Small intestine (tissue), 7 donors: ENCODE measurements around the gene ING4. TPM values are rescaled to one million over a fixed set of nuclear protein-coding genes. Genes with fewer than 3 reads are reported as not detected.

ENCODE experiments used
- DNase-seq, 2 donors: peaks; one replicate each; pipeline versions ENCODE4 v3.0.0 to v3.0.0-alpha.2; 2013
- FAIRE-seq: peaks from 2 replicates; lab custom pipeline; 2012; peaks lifted over from hg19 to GRCh38; lab: Jason Lieb, UNC
- H3K27ac ChIP-seq, 3 donors: one replicate each; pipeline ENCODE4 v1.5.1; 2013; ENCODE audit warnings: low read length in 2 of 3, mild to moderate bottlenecking in 2 of 3, control low read depth in 1 of 3, inconsistent platforms in 1 of 3, low read depth in 1 of 3, moderate library complexity in 1 of 3
- H3K27me3 ChIP-seq, 3 donors: one replicate each; pipeline ENCODE4 v1.6.1; 2013; ENCODE audit warnings: low read length in 3 of 3, inconsistent platforms in 1 of 3; ENCODE audit not compliant: control insufficient read depth in 3 of 3, insufficient read depth in 3 of 3
- H3K36me3 ChIP-seq, 3 donors: one replicate each; pipeline ENCODE4 v1.6.1; 2013; ENCODE audit warnings: low read length in 3 of 3, inconsistent platforms in 1 of 3, low read depth in 1 of 3, mild to moderate bottlenecking in 1 of 3, moderate library complexity in 1 of 3; ENCODE audit not compliant: control insufficient read depth in 3 of 3, insufficient read depth in 2 of 3
- H3K4me1 ChIP-seq, 3 donors: one replicate each; pipeline ENCODE4 v1.6.1; 2013; ENCODE audit warnings: low read length in 2 of 3, inconsistent platforms in 1 of 3, low read depth in 1 of 3, mild to moderate bottlenecking in 1 of 3, moderate library complexity in 1 of 3; ENCODE audit not compliant: control insufficient read depth in 3 of 3, insufficient read depth in 2 of 3
- H3K4me3 ChIP-seq, 3 donors: one replicate each; pipeline ENCODE4 v1.5.1; 2013; ENCODE audit warnings: low read length in 3 of 3, control low read depth in 1 of 3, inconsistent platforms in 1 of 3, low read depth in 1 of 3, mild to moderate bottlenecking in 1 of 3, moderate library complexity in 1 of 3
- H3K9me3 ChIP-seq, 2 donors: one replicate each; pipeline ENCODE4 v1.6.1; 2013; ENCODE audit warnings: low read depth in 1 of 2, low read length in 1 of 2; ENCODE audit not compliant: control insufficient read depth in 2 of 2, insufficient read depth in 1 of 2
- WGBS, 3 donors: extraction: QIAGEN DNeasy Blood & Tissue Kit; methylation state at CpG; one replicate each; pipeline ENCODE4 v1.1.7; 2013; 5-methylcytosine and 5-hydroxymethylcytosine counted together
- polyA plus RNA-seq, 4 donors: library from polyadenylated mRNA; stranded (reverse) in 3 of 4; unstranded in 1 of 4; fragments of 200-250 nt in 3 of 4; fragments of 120-200 nt in 1 of 4; gene quantifications; one replicate each; pipeline versions ENCODE4 v1.2.1 to v1.2.3, GENCODE V29; 2013
- donor health status: healthy with polysubstance abuse.
- donor health status: control.
- donor health status: control.
- donor health status: Bipolar disorder and iron deficiency.
- donor health status: healthy.

ING4 gene
- polyA plus RNA-seq, 4 donors = 29.3 to 61.0 (median 30.5) TPM

- FAIRE-seq (no peak), DNase-seq (no peak)
- peaks cover 0 to 6% (median 0%) of the 10 kb centered on the region in 3 donors for H3K36me3 ChIP-seq
- H3K9me3 ChIP-seq = no peaks in the 10 kb centered on the region
- H3K4me1 ChIP-seq = peaks cover 0 to 2% (median 0%) of the 10 kb centered on the region in 3 donors
- WGBS, 3 donors = 69 to 84% (median 71%) methylated on average over 4 of the region's 4 CpGs
- H3K4me3 ChIP-seq = no peak overlapping the region
- peaks cover 0 to 27% (median 0%) of the 10 kb centered on the region in 3 donors for H3K27me3 ChIP-seq
- H3K27ac ChIP-seq = no peak overlapping the region
Measured at GRCh38 chr12:6693832-6694355, 31.0 kb upstream of the ING4 start.

- WGBS, 3 donors = 58 to 78% (median 64%) methylated on average over 2 of the region's 2 CpGs
- DNase-seq (no peak), FAIRE-seq (no peak)
- Histone ChIP-seq H3K27me3 (peaks cover 0 to 17% (median 0%) of the 10 kb centered on the region in 3 donors), H3K36me3 (peaks cover 0 to 6% (median 0%) of the 10 kb centered on the region in 3 donors), H3K9me3 (no peaks in the 10 kb centered on the region), H3K27ac (no peak overlapping the region), H3K4me1 (peaks cover 0 to 2% (median 2%) of the 10 kb centered on the region in 3 donors), H3K4me3 (no peak overlapping the region)
Measured at GRCh38 chr12:6692888-6693287, 30.0 kb upstream of the ING4 start.

GRCh38 chr12:6691473-6691872, 28.6 kb upstream of the ING4 start:
- Histone ChIP-seq H3K27ac (no peak overlapping the region), H3K4me3 (no peak overlapping the region), H3K36me3 (peaks cover 0 to 9% (median 0%) of the 10 kb centered on the region in 3 donors), H3K27me3 (peaks cover 0 to 4% (median 0%) of the 10 kb centered on the region in 3 donors), H3K4me1 (peaks cover 0 to 11% (median 11%) of the 10 kb centered on the region in 3 donors), H3K9me3 (no peaks in the 10 kb centered on the region)
- no peak for FAIRE-seq
- 84 to 96% (median 89%) methylated on average over 4 of the region's 4 CpGs for WGBS, 3 donors
- no peak for DNase-seq

GRCh38 chr12:6688999-6689882, 26.3 kb upstream of the ING4 start, which contains the start of gene ZNF384:
Gene ZNF384 (minus strand): TSS chr12:6689375. CDS start chr12:6679520, 9,855 bp downstream.
- no peaks in the 10 kb centered on the region for H3K9me3 ChIP-seq
- no peaks in the 10 kb centered on the region for H3K27me3 ChIP-seq
- FAIRE-seq = no peak
- 0 to 1% (median 0%) methylated on average over 58 to 72 of the region's 72 CpGs for WGBS, 3 donors
- H3K27ac ChIP-seq = peak within 1 kb of the TSS; percentile 91 to 95 (median 95)
- peaks cover 0 to 11% (median 11%) of the 10 kb centered on the region in 3 donors for H3K4me1 ChIP-seq
- DNase-seq = peak; percentile 99
- H3K4me3 ChIP-seq = peak within 1 kb of the TSS; percentile 77 to 92 (median 81)
- peaks cover 0 to 13% (median 5%) of the 10 kb centered on the region in 3 donors for H3K36me3 ChIP-seq

GRCh38 chr12:6688543-6688998, 25.7 kb upstream of the ING4 start:
- FAIRE-seq = no peak

GRCh38 chr12:6685814-6686213, 22.9 kb upstream of the ING4 start:
- 73 to 83% (median 75%) methylated on average over 3 of the region's 3 CpGs for WGBS, 3 donors
- Histone ChIP-seq H3K4me3 (no peak overlapping the region), H3K27me3 (no peaks in the 10 kb centered on the region), H3K27ac (no peak overlapping the region), H3K36me3 (peaks cover 2 to 24% (median 5%) of the 10 kb centered on the region in 3 donors), H3K4me1 (peaks cover 0 to 11% (median 11%) of the 10 kb centered on the region in 3 donors), H3K9me3 (no peaks in the 10 kb centered on the region)
- no peak for DNase-seq
- FAIRE-seq = no peak

More at GRCh38 chr12:6688543-6688998, 25.7 kb upstream of the ING4 start:
- Histone ChIP-seq H3K9me3 (no peaks in the 10 kb centered on the region), H3K4me1 (peaks cover 0 to 11% (median 11%) of the 10 kb centered on the region in 3 donors), H3K36me3 (peaks cover under 1 to 16% (median 5%) of the 10 kb centered on the region in 3 donors), H3K27ac (peak overlapping the region; percentile 91 to 95 (median 95)), H3K4me3 (peak overlapping the region; percentile 77 to 92 (median 81)), H3K27me3 (no peaks in the 10 kb centered on the region)
- peak; percentile 78 to 90 for DNase-seq
- 0 to 1% (median 0%) methylated on average over 13 of the region's 13 CpGs for WGBS, 3 donors

GRCh38 chr12:6684609-6685008, 21.7 kb upstream of the ING4 start:
- Histone ChIP-seq H3K9me3 (no peaks in the 10 kb centered on the region), H3K4me1 (peaks cover 0 to 11% (median 9%) of the 10 kb centered on the region in 3 donors), H3K27me3 (no peaks in the 10 kb centered on the region), H3K4me3 (no peak overlapping the region), H3K36me3 (peaks cover 4 to 35% (median 5%) of the 10 kb centered on the region in 3 donors), H3K27ac (no peak overlapping the region)
- DNase-seq = peak; percentile 34 to 37
- WGBS, 3 donors = 57 to 59% (median 59%) methylated on average over 6 of the region's 6 CpGs
- no peak for FAIRE-seq

- peaks cover 30 to 60% (median 39%) of the 10 kb centered on the region in 3 donors for H3K36me3 ChIP-seq
Measured at GRCh38 chr12:6676962-6677361, 14.0 kb upstream of the ING4 start.

More at GRCh38 chr12:6676962-6677361, 14.0 kb upstream of the ING4 start:
- no peak overlapping the region for H3K27ac ChIP-seq
- FAIRE-seq (no peak), DNase-seq (no peak)
- no peaks in the 10 kb centered on the region for H3K4me1 ChIP-seq
- no peaks in the 10 kb centered on the region for H3K9me3 ChIP-seq
- WGBS, 3 donors = 85 to 96% (median 93%) methylated on average over 5 of the region's 5 CpGs
- H3K4me3 ChIP-seq = no peak overlapping the region
- no peaks in the 10 kb centered on the region for H3K27me3 ChIP-seq
